IMR-90 (cell line): Measurements from ENCODE around the gene RPS26. TPM values are rescaled to one million over a fixed set of nuclear protein-coding genes. Genes with fewer than 3 reads are reported as not detected.

Experiments used
- ATAC-seq: fragments of 200-7000 bp; cut with Tn5 transposase; 2 replicates; pipeline ENCODE4 v1.9.1; 2020; ENCODE audit warnings: low read depth, mild to moderate bottlenecking, moderate library complexity
- BruUV-seq: library from RNA; stranded (reverse); fragments of 400-500 nt; replicated peaks from 2 replicates; lab custom pipeline; 2021; lab: Mats Ljungman, UMichigan
- CTCF ChIA-PET: fragments of 300-600 bp; formaldehyde crosslinking; extraction: SDS; loops from one replicate; lab custom pipeline; 2021; ENCODE audit warnings: antibody characterized with exemption; lab: Yijun Ruan, JAX
- POLR2A ChIA-PET: fragments of 300-600 bp; sonication (Branson Sonifier 250); formaldehyde crosslinking; loops from one replicate; lab custom pipeline; 2022; ENCODE audit warnings: antibody characterized with exemption; ENCODE audit not compliant: unreplicated experiment; lab: Charles Lee
- DNase-seq: peaks from one replicate; pipeline ENCODE4 v3.0.0; 2013
- H2AFZ ChIP-seq: replicated peaks from 2 replicates; pipeline ENCODE3; 2013; ENCODE audit warnings: low read length, mild to moderate bottlenecking; ENCODE audit not compliant: poor library complexity
- H2AK5ac ChIP-seq: 2 replicates; pipeline ENCODE4 v1.6.1; 2013; ENCODE audit warnings: low read depth, low read length, inconsistent platforms
- H2AK9ac ChIP-seq: replicated peaks from 2 replicates; pipeline ENCODE3; 2013; ENCODE audit warnings: mild to moderate bottlenecking, low read depth, low read length, moderate library complexity; ENCODE audit not compliant: poor library complexity
- H2BK120ac ChIP-seq: 2 replicates; pipeline ENCODE4 v1.6.1; 2013; ENCODE audit warnings: low read depth, low read length, inconsistent platforms
- H2BK15ac ChIP-seq: 3 replicates; pipeline ENCODE4 v1.6.1; 2013; ENCODE audit warnings: low read depth, low read length, inconsistent platforms
- H2BK20ac ChIP-seq: 2 replicates; pipeline ENCODE4 v1.6.1; 2013; ENCODE audit warnings: low read depth, mild to moderate bottlenecking, inconsistent platforms, low read length, moderate library complexity
- H2BK5ac ChIP-seq: 2 replicates; pipeline ENCODE4 v1.6.1; 2013; ENCODE audit warnings: mild to moderate bottlenecking, low read depth, low read length, inconsistent platforms; ENCODE audit not compliant: poor library complexity, severe bottlenecking
- H3K14ac ChIP-seq: replicated peaks from 2 replicates; pipeline ENCODE4 v1.6.1; 2013; ENCODE audit warnings: low read depth, low read length, inconsistent platforms
- H3K18ac ChIP-seq: 2 replicates; pipeline ENCODE4 v1.6.1; 2013; ENCODE audit warnings: low read depth, low read length, control low read depth
- H3K23ac ChIP-seq: 2 replicates; pipeline ENCODE4 v1.6.1; 2013; ENCODE audit warnings: low read depth, low read length, inconsistent platforms
- H3K27ac ChIP-seq: 2 replicates; pipeline ENCODE4 v1.5.1; 2013; ENCODE audit warnings: mild to moderate bottlenecking, control low read depth, low read length; ENCODE audit not compliant: insufficient read depth
- H3K27me3 ChIP-seq: 2 replicates; pipeline ENCODE4 v1.6.1; 2013; ENCODE audit warnings: low read length; ENCODE audit not compliant: control insufficient read depth, insufficient read depth
- H3K36me3 ChIP-seq: 2 replicates; pipeline ENCODE4 v1.6.1; 2013; ENCODE audit warnings: low read length, mixed read lengths; ENCODE audit not compliant: control insufficient read depth, insufficient read depth
- H3K4ac ChIP-seq: 2 replicates; pipeline ENCODE4 v1.6.1; 2013; ENCODE audit warnings: low read depth, low read length, inconsistent platforms
- H3K4me1 ChIP-seq: 2 replicates; pipeline ENCODE4 v1.6.1; 2013; ENCODE audit warnings: low read length, mixed read lengths; ENCODE audit not compliant: control insufficient read depth, insufficient read depth
- H3K4me2 ChIP-seq: 2 replicates; pipeline ENCODE4 v1.6.1; 2013; ENCODE audit warnings: low read depth, mild to moderate bottlenecking, control low read depth, low read length, moderate library complexity
- H3K4me3 ChIP-seq: 2 replicates; pipeline ENCODE4 v1.5.1; 2013; ENCODE audit warnings: low read depth, mild to moderate bottlenecking, control low read depth, low read length, moderate library complexity; ENCODE audit not compliant: insufficient read depth
- H3K56ac ChIP-seq: 2 replicates; pipeline ENCODE4 v1.6.1; 2013; ENCODE audit warnings: low read length, inconsistent platforms; ENCODE audit not compliant: insufficient read depth; ENCODE audit errors: extremely low read depth
- H3K79me1 ChIP-seq, 2 experiments: 2 replicates each; pipeline ENCODE4 v1.6.1; 2013; ENCODE audit warnings: low read length in 2 of 2, inconsistent platforms in 1 of 2, low read depth in 1 of 2
- H3K9ac ChIP-seq: 2 replicates; pipeline ENCODE4 v1.6.1; 2013; ENCODE audit warnings: low read depth, low read length, control low read depth
- H3K9me1 ChIP-seq: 2 replicates; pipeline ENCODE4 v1.6.1; 2013; ENCODE audit warnings: low read length, inconsistent platforms; ENCODE audit not compliant: insufficient read depth
- H3K9me3 ChIP-seq: 2 replicates; pipeline ENCODE4 v1.6.1; 2013; ENCODE audit warnings: low read length; ENCODE audit not compliant: control insufficient read depth, insufficient read depth
- H4K20me1 ChIP-seq: 2 replicates; pipeline ENCODE4 v1.6.1; 2013; ENCODE audit warnings: low read length, inconsistent platforms; ENCODE audit not compliant: insufficient read depth
- H4K5ac ChIP-seq: 2 replicates; pipeline ENCODE4 v1.6.1; 2013; ENCODE audit warnings: mild to moderate bottlenecking, low read depth, low read length, control low read depth
- H4K8ac ChIP-seq, 2 experiments: 2 replicates each; pipeline ENCODE4 v1.6.1; 2013; ENCODE audit warnings: low read depth in 2 of 2, low read length in 2 of 2, control low read depth in 1 of 2, inconsistent platforms in 1 of 2
- H4K91ac ChIP-seq: 2 replicates; pipeline ENCODE4 v1.6.1; 2013; ENCODE audit warnings: low read depth, low read length, inconsistent platforms; ENCODE audit not compliant: insufficient read depth
- BHLHE40 ChIP-seq: fragments of 150-350 bp; IDR thresholded peaks from 2 replicates; pipeline ENCODE4 v1.6.1; 2016; ENCODE audit warnings: mild to moderate bottlenecking, low read depth, low read length
- CHD1 ChIP-seq: IDR thresholded peaks from 2 replicates; pipeline ENCODE4 v1.6.1; 2012; ENCODE audit warnings: low read depth, low read length, improper control_type of control experiment
- FOS ChIP-seq: fragments of 150-350 bp; IDR thresholded peaks from 2 replicates; pipeline ENCODE4 v1.6.1; 2016; ENCODE audit warnings: low read depth, low read length
- MAFK ChIP-seq: IDR thresholded peaks from 2 replicates; pipeline ENCODE4 v1.6.1; 2012; ENCODE audit warnings: low read depth, low read length, improper control_type of control experiment
- MXI1 ChIP-seq: IDR thresholded peaks from 2 replicates; pipeline ENCODE4 v1.6.1; 2012; ENCODE audit warnings: low read depth, mild to moderate bottlenecking, low read length, moderate library complexity, borderline replicate concordance
- NFE2L2 ChIP-seq: fragments of 150-350 bp; IDR thresholded peaks from 2 replicates; pipeline ENCODE4 v1.6.1; 2016; ENCODE audit warnings: low read depth, mild to moderate bottlenecking, low read length
- POLR2A ChIP-seq: IDR thresholded peaks from 2 replicates; pipeline ENCODE4 v1.6.1; 2012; ENCODE audit warnings: mild to moderate bottlenecking, low read depth, low read length
- RAD21 ChIP-seq: IDR thresholded peaks from 2 replicates; pipeline ENCODE4 v1.6.1; 2012; ENCODE audit warnings: low read length, improper control_type of control experiment
- RFX5 ChIP-seq: IDR thresholded peaks from 2 replicates; pipeline ENCODE4 v1.8.0; 2012; ENCODE audit warnings: low read depth, mild to moderate bottlenecking, low read length, moderate library complexity
- dilution Hi-C: fragments of 300-500 bp; cut with HindIII; formaldehyde crosslinking; loops from one replicate; pipeline ENCODE4 v1.14.3; 2018; ENCODE audit warnings: low sequenced_read_pairs; ENCODE audit not compliant: unreplicated experiment
- in situ Hi-C: fragments of 300-500 bp; cut with MboI; formaldehyde crosslinking; loops from 3 replicates; pipeline ENCODE4 v1.14.3; 2019; ENCODE audit warnings: low sequenced_read_pairs, inconsistent platforms, mixed read lengths
- intact Hi-C: fragments of 100-400 bp; cut with micrococcal nuclease; formaldehyde crosslinking; loops from 2 replicates; pipeline ENCODE4 v1.10.0; 2022
- polyA plus RNA-seq, 3 experiments: library from polyadenylated mRNA; depleted of rRNA; stranded (reverse); fragments of >200 nt; gene quantifications; 2 replicates each; pipeline ENCODE4 v1.2.3, GENCODE V29; 2012; ENCODE audit warnings: low replicate concordance in 1 of 3
- total RNA-seq: library from RNA; depleted of rRNA; stranded (reverse); fragments of >200 nt; gene quantifications from 2 replicates; pipeline ENCODE4 v1.2.3, GENCODE V29; 2012
- TF ChIP-seq, protein P1 (sequence below): fragments of 150-350 bp; IDR thresholded peaks from 2 replicates; pipeline ENCODE4 v1.6.1; 2016; ENCODE audit warnings: low read depth, mild to moderate bottlenecking, low read length, moderate library complexity, borderline replicate concordance
- TF ChIP-seq, protein P2 (sequence below): fragments of 150-350 bp; IDR thresholded peaks from 2 replicates; pipeline ENCODE4 v1.6.1; 2017; ENCODE audit warnings: mild to moderate bottlenecking, antibody characterized with exemption, low read length, low read depth

RPS26 gene
- total and polyA plus RNA-seq, 2 of the 4 experiments (the other 2 are of a cell fraction) = 307 to 1,824 TPM

DNA sequence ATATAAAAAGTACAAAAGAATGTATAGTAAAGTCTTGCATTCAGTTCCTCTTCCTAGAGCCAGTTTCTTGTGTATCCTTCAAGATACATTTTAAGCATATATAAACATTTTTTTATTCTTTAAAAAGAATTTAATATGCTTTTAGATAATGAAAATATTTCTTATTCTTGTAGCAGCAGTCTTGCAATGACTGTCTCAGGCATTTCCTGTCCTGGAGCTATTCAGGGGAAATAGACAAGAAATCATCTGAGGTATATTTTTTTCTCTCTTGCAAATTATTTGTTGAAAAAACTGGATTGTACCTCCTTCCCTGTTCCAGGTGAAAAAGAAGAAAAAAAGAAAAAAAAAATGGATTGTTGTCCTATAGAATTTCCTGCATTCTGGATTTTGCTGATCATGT is 21.3 kb downstream of the RPS26 start:
- Histone ChIP-seq H3K9me1 (no peaks in the 10 kb centered on the region), H3K56ac (no peak overlapping the region), H3K79me1 (no peaks in the 10 kb centered on the region), H2AK5ac (no peak overlapping the region), H3K4me3 (no peak overlapping the region), H3K36me3 (no peaks in the 10 kb centered on the region), H3K9ac (no peak overlapping the region), H3K14ac (no peak overlapping the region), H2BK5ac (peak overlapping the region; percentile 74), H3K18ac (no peak overlapping the region), H3K27ac (no peak overlapping the region), H4K20me1 (no peaks in the 10 kb centered on the region), H3K4me1 (no peaks in the 10 kb centered on the region; the same call in 1 of the 2 replicates), H2BK15ac (no peak overlapping the region), H3K4me2 (no peak overlapping the region), H4K8ac (no peak overlapping the region), H3K4ac (no peak overlapping the region), H2AK9ac (no peak overlapping the region), H2BK120ac (no peak overlapping the region), H4K91ac (no peak overlapping the region), H3K9me3 (no peaks in the 10 kb centered on the region), H3K23ac (no peak overlapping the region), H4K5ac (no peak overlapping the region), H2AFZ (no peak overlapping the region), H3K27me3 (no peaks in the 10 kb centered on the region), H2BK20ac (no peak overlapping the region)
- TF ChIP-seq FOS = no peak
- no peak for TF ChIP-seq RFX5
- no peak for TF ChIP-seq CHD1
- no peak for TF ChIP-seq POLR2A
- TF ChIP-seq BHLHE40 = no peak
- TF ChIP-seq, protein P1, sequence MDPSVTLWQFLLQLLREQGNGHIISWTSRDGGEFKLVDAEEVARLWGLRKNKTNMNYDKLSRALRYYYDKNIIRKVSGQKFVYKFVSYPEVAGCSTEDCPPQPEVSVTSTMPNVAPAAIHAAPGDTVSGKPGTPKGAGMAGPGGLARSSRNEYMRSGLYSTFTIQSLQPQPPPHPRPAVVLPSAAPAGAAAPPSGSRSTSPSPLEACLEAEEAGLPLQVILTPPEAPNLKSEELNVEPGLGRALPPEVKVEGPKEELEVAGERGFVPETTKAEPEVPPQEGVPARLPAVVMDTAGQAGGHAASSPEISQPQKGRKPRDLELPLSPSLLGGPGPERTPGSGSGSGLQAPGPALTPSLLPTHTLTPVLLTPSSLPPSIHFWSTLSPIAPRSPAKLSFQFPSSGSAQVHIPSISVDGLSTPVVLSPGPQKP = no peak
- TF ChIP-seq RAD21 = no peak
- no peak for TF ChIP-seq MAFK
- TF ChIP-seq, protein P2, sequence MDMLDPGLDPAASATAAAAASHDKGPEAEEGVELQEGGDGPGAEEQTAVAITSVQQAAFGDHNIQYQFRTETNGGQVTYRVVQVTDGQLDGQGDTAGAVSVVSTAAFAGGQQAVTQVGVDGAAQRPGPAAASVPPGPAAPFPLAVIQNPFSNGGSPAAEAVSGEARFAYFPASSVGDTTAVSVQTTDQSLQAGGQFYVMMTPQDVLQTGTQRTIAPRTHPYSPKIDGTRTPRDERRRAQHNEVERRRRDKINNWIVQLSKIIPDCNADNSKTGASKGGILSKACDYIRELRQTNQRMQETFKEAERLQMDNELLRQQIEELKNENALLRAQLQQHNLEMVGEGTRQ = no peak
- no peak for TF ChIP-seq NFE2L2
- no peak for TF ChIP-seq MXI1
- ATAC-seq (no peak), DNase-seq (peak; percentile 28)
- intact Hi-C loops (no loop called here), in situ Hi-C loops (no loop called here), dilution Hi-C loops (no loop called here)
- CTCF ChIA-PET = no interaction called here
- no TSS peak for BruUV-seq
- POLR2A ChIA-PET = no interaction called here
